H1 (cell line): ENCODE measurements around the gene LAMC3. TPM values are rescaled to one million over a fixed set of nuclear protein-coding genes. Genes with fewer than 3 reads are reported as not detected.

Experiments used
- CTCF ChIA-PET: fragments of 300-600 bp; sonication (Branson Sonifier 250); formaldehyde crosslinking; loops from one replicate; lab custom pipeline; 2021; ENCODE audit not compliant: partially characterized antibody; lab: Charles Lee
- POLR2A ChIA-PET: fragments of 300-600 bp; sonication (Branson Sonifier 250); formaldehyde crosslinking; loops from one replicate; lab custom pipeline; 2021; ENCODE audit warnings: inconsistent platforms; ENCODE audit not compliant: partially characterized antibody; lab: Charles Lee
- DNase-seq, 2 experiments: peaks; one replicate each; pipeline versions ENCODE4 v3.0.0 to v3.0.0-alpha.2; 2010 to 2022; ENCODE audit warnings: low spot score in 2 of 2, low read depth in 1 of 2, mixed read lengths in 1 of 2
- FAIRE-seq: peaks from 2 replicates; lab custom pipeline; 2011; peaks lifted over from hg19 to GRCh38; lab: Jason Lieb, UNC
- H2AFZ ChIP-seq: 2 replicates; pipeline ENCODE4 v1.8.1; 2012; ENCODE audit warnings: low read length, inconsistent platforms
- H2AK5ac ChIP-seq: 2 replicates; pipeline ENCODE4 v1.6.1; 2013; ENCODE audit warnings: low read depth, low read length
- H2BK120ac ChIP-seq: replicated peaks from 2 replicates; pipeline ENCODE3; 2013; ENCODE audit warnings: low read depth, low read length, inconsistent platforms
- H2BK12ac ChIP-seq: 2 replicates; pipeline ENCODE4 v1.6.1; 2013; ENCODE audit warnings: low read depth, low read length
- H2BK15ac ChIP-seq: 2 replicates; pipeline ENCODE4 v1.6.1; 2013; ENCODE audit warnings: low read length
- H2BK20ac ChIP-seq: 2 replicates; pipeline ENCODE4 v1.6.1; 2013; ENCODE audit warnings: low read length
- H2BK5ac ChIP-seq: 2 replicates; pipeline ENCODE4 v1.6.1; 2013; ENCODE audit warnings: low read depth, low read length
- H3K14ac ChIP-seq: 2 replicates; pipeline ENCODE4 v1.6.1; 2013; ENCODE audit warnings: inconsistent platforms; ENCODE audit not compliant: insufficient read length
- H3K18ac ChIP-seq: 2 replicates; pipeline ENCODE4 v1.6.1; 2013; ENCODE audit warnings: low read length; ENCODE audit errors: extremely low read depth
- H3K23ac ChIP-seq: 2 replicates; pipeline ENCODE4 v1.6.1; 2013; ENCODE audit warnings: inconsistent platforms; ENCODE audit not compliant: insufficient read length
- H3K23me2 ChIP-seq: 2 replicates; pipeline ENCODE4 v1.6.1; 2013; ENCODE audit warnings: low read depth, low read length
- H3K27ac ChIP-seq: 2 replicates; pipeline ENCODE4 v1.6.1; 2011; ENCODE audit warnings: low read depth, low read length, inconsistent platforms
- H3K27me3 ChIP-seq, 4 experiments: replicated peaks in 1 of 4; 1 replicate in 1 of 4; 2 replicates in 3 of 4; pipeline versions ENCODE4 v1.6.1 to v1.8.1; 2011 to 2013; ENCODE audit warnings: low read length in 3 of 4, mild to moderate bottlenecking in 3 of 4, inconsistent platforms in 2 of 4, mixed read lengths in 2 of 4, moderate library complexity in 1 of 4; ENCODE audit not compliant: control insufficient read depth in 3 of 4, insufficient read depth in 3 of 4; ENCODE audit errors: extremely low read depth in 1 of 4
- H3K36me3 ChIP-seq, 4 experiments: 2 replicates each; pipeline versions ENCODE4 v1.6.1 to v1.8.1; 2011 to 2013; ENCODE audit warnings: mild to moderate bottlenecking in 4 of 4, low read length in 3 of 4, moderate library complexity in 2 of 4, control low read depth in 1 of 4, inconsistent platforms in 1 of 4; ENCODE audit not compliant: insufficient read depth in 4 of 4, control insufficient read depth in 2 of 4
- H3K4ac ChIP-seq: replicated peaks from 2 replicates; pipeline ENCODE3; 2013; ENCODE audit warnings: low read length, low read depth, mixed read lengths, inconsistent platforms; ENCODE audit not compliant: insufficient read length
- H3K4me1 ChIP-seq, 4 experiments: replicated peaks in 1 of 4; 1 replicate in 1 of 4; 2 replicates in 3 of 4; pipeline versions ENCODE4 v1.6.1 to v1.8.1; 2011 to 2013; ENCODE audit warnings: low read length in 3 of 4, inconsistent platforms in 2 of 4, mixed read lengths in 1 of 4; ENCODE audit not compliant: insufficient read depth in 4 of 4, control insufficient read depth in 3 of 4
- H3K4me2 ChIP-seq, 2 experiments: 2 replicates each; pipeline versions ENCODE4 v1.6.1 to v1.8.1; 2011 to 2013; ENCODE audit warnings: low read depth in 2 of 2, low read length in 2 of 2, control low read depth in 1 of 2, inconsistent platforms in 1 of 2, mild to moderate bottlenecking in 1 of 2; ENCODE audit not compliant: insufficient read depth in 1 of 2
- H3K4me3 ChIP-seq, 4 experiments: fragments of 200-600, 300-600 bp in 1 of 4; sonication (generic), shearing (Covaris generic), sonication (Bioruptor Twin) in 1 of 4; 2 replicates each; pipeline versions ENCODE4 v1.5.1 to v1.8.1; 2011 to 2016; ENCODE audit warnings: low read length in 4 of 4, low read depth in 3 of 4, control low read depth in 2 of 4, inconsistent platforms in 2 of 4, mild to moderate bottlenecking in 2 of 4, mixed read lengths in 1 of 4, moderate library complexity in 1 of 4; ENCODE audit not compliant: insufficient read depth in 2 of 4; ENCODE audit errors: extremely low read depth in 1 of 4
- H3K56ac ChIP-seq: replicated peaks from 2 replicates; pipeline ENCODE3; 2013; ENCODE audit warnings: low read depth, mild to moderate bottlenecking, mixed read lengths, low read length, inconsistent platforms; ENCODE audit not compliant: insufficient read length
- H3K79me1 ChIP-seq: 2 replicates; pipeline ENCODE4 v1.6.1; 2013; ENCODE audit warnings: low read depth, low read length, control low read depth
- H3K79me2 ChIP-seq, 2 experiments: 2 replicates each; pipeline versions ENCODE4 v1.6.1 to v1.8.1; 2012 to 2013; ENCODE audit warnings: low read length in 2 of 2, mild to moderate bottlenecking in 2 of 2, inconsistent platforms in 1 of 2; ENCODE audit not compliant: insufficient read depth in 2 of 2, control insufficient read depth in 1 of 2
- H3K9ac ChIP-seq, 4 experiments: replicated peaks in 1 of 4; 1 replicate in 1 of 4; 2 replicates in 3 of 4; pipeline versions ENCODE4 v1.6.1 to v1.8.1; 2011 to 2013; ENCODE audit warnings: low read depth in 3 of 4, low read length in 3 of 4, control low read depth in 2 of 4, mild to moderate bottlenecking in 2 of 4, moderate library complexity in 2 of 4, inconsistent platforms in 1 of 4; ENCODE audit errors: extremely low read depth in 1 of 4
- H3K9me3 ChIP-seq, 2 experiments: 2 replicates each; pipeline versions ENCODE4 v1.6.1 to v1.8.1; 2012 to 2013; ENCODE audit warnings: mild to moderate bottlenecking in 2 of 2, moderate library complexity in 2 of 2, control low read depth in 1 of 2, inconsistent platforms in 1 of 2, low read depth in 1 of 2, low read length in 1 of 2, mixed read lengths in 1 of 2; ENCODE audit not compliant: insufficient read depth in 2 of 2
- H4K20me1 ChIP-seq, 2 experiments: replicated peaks in 1 of 2; 2 replicates each; pipeline versions ENCODE3 to v1.8.1; 2011 to 2013; ENCODE audit warnings: inconsistent platforms in 2 of 2, low read length in 2 of 2, mild to moderate bottlenecking in 1 of 2; ENCODE audit not compliant: insufficient read depth in 2 of 2, control insufficient read depth in 1 of 2
- H4K5ac ChIP-seq: 2 replicates; pipeline ENCODE4 v1.6.1; 2013; ENCODE audit warnings: low read length, low read depth, mixed read lengths, inconsistent platforms; ENCODE audit not compliant: insufficient read length
- H4K8ac ChIP-seq: 2 replicates; pipeline ENCODE4 v1.8.0; 2013; ENCODE audit warnings: mild to moderate bottlenecking, moderate library complexity, low read length, inconsistent platforms; ENCODE audit not compliant: insufficient read depth; ENCODE audit errors: extremely low read depth
- H4K91ac ChIP-seq: replicated peaks from 2 replicates; pipeline ENCODE3; 2013; ENCODE audit warnings: low read length, mixed read lengths, inconsistent platforms; ENCODE audit not compliant: insufficient read length
- CEBPB ChIP-seq: IDR thresholded peaks from 2 replicates; pipeline ENCODE4 v1.6.1; 2012; ENCODE audit warnings: low read depth, low read length
- CHD2 ChIP-seq: IDR thresholded peaks from 2 replicates; pipeline ENCODE4 v1.6.1; 2012; ENCODE audit warnings: low read length, improper control_type of control experiment
- CTBP2 ChIP-seq: IDR thresholded peaks from 2 replicates; pipeline ENCODE4 v1.7.0; 2011; ENCODE audit warnings: borderline replicate concordance, mild to moderate bottlenecking, moderate library complexity, mixed read lengths, low read length; ENCODE audit not compliant: insufficient read depth, insufficient read length
- EP300 ChIP-seq, 2 experiments: IDR thresholded peaks; 1 replicate in 1 of 2; 2 replicates in 1 of 2; pipeline ENCODE4 v1.6.1; 2011 to 2012; ENCODE audit warnings: low read depth in 2 of 2, low read length in 2 of 2, mild to moderate bottlenecking in 2 of 2, borderline replicate concordance in 1 of 2, inconsistent platforms in 1 of 2, moderate library complexity in 1 of 2
- HDAC2 ChIP-seq, 2 experiments: fragments of 300-600 bp in 1 of 2; sonication (generic) in 1 of 2; IDR thresholded peaks; 2 replicates each; pipeline ENCODE4 v1.6.1; 2011 to 2012; ENCODE audit warnings: low read depth in 2 of 2, low read length in 2 of 2, mild to moderate bottlenecking in 2 of 2, moderate library complexity in 2 of 2, borderline replicate concordance in 1 of 2, inconsistent platforms in 1 of 2
- KDM5A ChIP-seq: fragments of 200-600 bp; IDR thresholded peaks from 2 replicates; pipeline ENCODE4 v1.7.1; 2012; ENCODE audit warnings: mild to moderate bottlenecking, low read length, inconsistent platforms, mixed read lengths
- MAFK ChIP-seq: IDR thresholded peaks from 2 replicates; pipeline ENCODE4 v1.6.1; 2012; ENCODE audit warnings: low read depth, mild to moderate bottlenecking, improper control_type of control experiment, low read length
- RAD21 ChIP-seq, 2 experiments: IDR thresholded peaks in 1 of 2; conservative IDR thresholded peaks in 1 of 2; 2 replicates each; pipeline ENCODE4 v1.6.1; 2011; ENCODE audit warnings: low read depth in 2 of 2, low read length in 2 of 2, improper control_type of control experiment in 1 of 2, inconsistent platforms in 1 of 2, mild to moderate bottlenecking in 1 of 2, moderate library complexity in 1 of 2
- RNF2 ChIP-seq: fragments of 200-900, 300-1000 bp; sonication (generic); IDR thresholded peaks from 2 replicates; pipeline ENCODE4 v1.7.1; 2016; ENCODE audit warnings: borderline replicate concordance, low read depth, mild to moderate bottlenecking, antibody characterized with exemption, low read length; ENCODE audit not compliant: poor library complexity, severe bottlenecking; ENCODE audit errors: missing control alignments
- SIN3A ChIP-seq, 2 experiments: IDR thresholded peaks in 1 of 2; conservative IDR thresholded peaks in 1 of 2; 2 replicates each; pipeline ENCODE4 v1.6.1; 2011 to 2012; ENCODE audit warnings: low read length in 2 of 2, improper control_type of control experiment in 1 of 2, low read depth in 1 of 2, mild to moderate bottlenecking in 1 of 2
- SUZ12 ChIP-seq: fragments of 200-600 bp; sonication (generic); IDR thresholded peaks from 2 replicates; pipeline ENCODE4 v1.6.1; 2012; ENCODE audit warnings: mild to moderate bottlenecking, inconsistent platforms, low read length, moderate library complexity, mixed read lengths
- TAF1 ChIP-seq: IDR thresholded peaks from 2 replicates; pipeline ENCODE4 v1.6.1; 2011; ENCODE audit warnings: mild to moderate bottlenecking, low read depth, low read length
- WGBS, 2 experiments: shearing (Covaris generic) in 1 of 2; methylation state at CpG; one replicate each; pipeline versions ENCODE4 v1.1.6 to v1.1.7; 2013 to 2015; ENCODE audit warnings: low lambda C conversion rate in 2 of 2, mixed read lengths in 2 of 2, inconsistent platforms in 1 of 2, low coverage in 1 of 2, missing lambda C conversion rate in 1 of 2; ENCODE audit not compliant: insufficient replicate concordance in 2 of 2, insufficient coverage in 1 of 2, insufficient read length in 1 of 2; ENCODE audit errors: extremely low coverage in 1 of 2, missing lambda C conversion rate in 1 of 2; 5-methylcytosine and 5-hydroxymethylcytosine counted together
- polyA plus RNA-seq, 7 experiments: library from polyadenylated mRNA; depleted of rRNA in 3 of 7; stranded (reverse) in 5 of 7; unstranded in 2 of 7; fragments of >200 nt in 5 of 7; fragments of 200-250 nt in 2 of 7; gene quantifications; 1 replicate in 5 of 7; 2 replicates in 1 of 7; 4 replicates in 1 of 7; pipeline versions ENCODE4 v1.2.1 to v1.2.3, GENCODE V29; 2011 to 2013; ENCODE audit warnings: missing spikeins in 2 of 7, mixed read lengths in 2 of 7
- total RNA-seq: library from RNA; stranded (reverse); fragmentation: NEBNext Ultra II Directional; extraction: Animal tissue kit (Norgen Biotek cat#: 25700); gene quantifications from 2 replicates; pipeline ENCODE4 v1.2.1, GENCODE V29; 2021

The LAMC3 gene
- total and polyA plus RNA-seq, 2 of the 8 experiments (the other 6 are each of a cell fraction or from before 2014, with no cell fraction given): 9.3 to 12.3 TPM

GRCh38 chr9:131036071-131036470 lies 27.1 kb downstream of the LAMC3 start:
- 94% methylated on average over 24 of the region's 24 CpGs; no CpG with 5 or more reads in 1 of the 2 experiments for WGBS, 2 experiments
- TF ChIP-seq MAFK: no peak
- no peak for TF ChIP-seq CTBP2
- TF ChIP-seq KDM5A: no peak
- TF ChIP-seq TAF1: no peak
- no peak for TF ChIP-seq EP300 (IDR thresholded peaks at IDR 0.05; ENCODE audit: borderline replicate concordance in 1 of 2, low read depth in 2 of 2, low read length in 2 of 2)
- TF ChIP-seq CHD2: no peak
- TF ChIP-seq RAD21 (IDR thresholded peaks at IDR 0.05 in 1 of 2, conservative IDR thresholded peaks at IDR 0.05 in 1 of 2; ENCODE audit: low read depth in 2 of 2, low read length in 2 of 2): no peak
- TF ChIP-seq CEBPB: no peak
- no peak for TF ChIP-seq HDAC2 (IDR thresholded peaks at IDR 0.05; ENCODE audit: borderline replicate concordance in 1 of 2, low read depth in 2 of 2, low read length in 2 of 2)
- no peak for TF ChIP-seq SIN3A (conservative IDR thresholded peaks at IDR 0.05 in 1 of 2, IDR thresholded peaks at IDR 0.05 in 1 of 2; ENCODE audit: low read depth in 1 of 2, low read length in 2 of 2)
- TF ChIP-seq SUZ12: no peak
- no peak for TF ChIP-seq RNF2

More at GRCh38 chr9:131036071-131036470, 27.1 kb downstream of the LAMC3 start:
- Histone ChIP-seq H3K79me2 (no peaks in the 10 kb centered on the region), H3K56ac (no peak overlapping the region), H2BK5ac (no peak overlapping the region), H3K18ac (no peak overlapping the region), H3K4ac (no peak overlapping the region), H3K4me1 (no peaks in the 10 kb centered on the region; a peak in 2 of 7 replicates), H3K36me3 (no peaks in the 10 kb centered on the region), H3K27me3 (no peaks in the 10 kb centered on the region), H4K8ac (peak overlapping the region; percentile 83; the same call in 1 of the 2 replicates), H2AFZ (no peak overlapping the region), H3K9ac (no peak overlapping the region), H3K23ac (no peak overlapping the region), H2AK5ac (no peak overlapping the region), H2BK12ac (no peak overlapping the region), H3K14ac (no peak overlapping the region), H4K5ac (no peak overlapping the region), H2BK15ac (no peak overlapping the region), H4K91ac (no peak overlapping the region), H3K23me2 (no peaks in the 10 kb centered on the region; the same call in 1 of the 2 replicates), H3K9me3 (no peaks in the 10 kb centered on the region), H3K4me2 (no peak overlapping the region), H2BK120ac (no peak overlapping the region), H3K79me1 (no peaks in the 10 kb centered on the region), H2BK20ac (no peak overlapping the region), H3K4me3 (no peak overlapping the region), H4K20me1 (peaks cover 0 to 1% of the 10 kb centered on the region in 2 experiments), H3K27ac (no peak overlapping the region)
- ChIA-PET CTCF (interaction anchor here (0.5 to 6.9 kb wide), 8 partner anchors 10 to 74 kb away, joined by 3 to 52 read pairs (median 4); no protein-coding TSS in a partner anchor), POLR2A (interaction anchor here (1.2 kb wide), 1 partner anchor 76 kb away, joined by 3 read pairs; no protein-coding TSS in a partner anchor)
- FAIRE-seq: no peak
- DNase-seq: no peak
